ENCODE results near the gene COTL1.

Gene COTL1

GRCh38 chr16:84613408-84614072, 4.3 kb downstream of the COTL1 start:
- DNase-seq: no peak

- DNase-seq: no peak
These were observed 5.2 kb downstream of the COTL1 start for GRCh38 chr16:84612686-84613085.

- no peak for DNase-seq
These were observed 6.8 kb downstream of the COTL1 start for GRCh38 chr16:84611041-84611440.

- DNase-seq: no peak
These were observed 7.5 kb downstream of the COTL1 start for GRCh38 chr16:84610376-84610775.

- no peak for DNase-seq
These were observed 8.2 kb downstream of the COTL1 start for GRCh38 chr16:84609563-84610177.

GRCh38 chr16:84608282-84608681, 9.6 kb downstream of the COTL1 start:
- no peak for DNase-seq

GRCh38 chr16:84607694-84608093, 10.2 kb downstream of the COTL1 start:
- no peak for DNase-seq

- DNase-seq: no peak
These were observed 10.8 kb downstream of the COTL1 start for GRCh38 chr16:84607061-84607460.

- DNase-seq: no peak
These were observed 11.6 kb downstream of the COTL1 start for GRCh38 chr16:84606081-84606875.

GRCh38 chr16:84605339-84605848, 12.5 kb downstream of the COTL1 start:
- no peak for DNase-seq

- no peak for DNase-seq
These were observed 13.3 kb downstream of the COTL1 start for GRCh38 chr16:84604477-84605013.

GRCh38 chr16:84603940-84604339, 13.9 kb downstream of the COTL1 start:
- no peak for DNase-seq

GRCh38 chr16:84603140-84603816, 14.6 kb downstream of the COTL1 start:
- no peak for DNase-seq

- no peak for DNase-seq
These were observed 17.3 kb downstream of the COTL1 start for GRCh38 chr16:84600343-84601229.

GRCh38 chr16:84599521-84600202, 18.2 kb downstream of the COTL1 start:
- no peak for DNase-seq

GRCh38 chr16:84598360-84598759, 19.5 kb downstream of the COTL1 start:
- DNase-seq: no peak

GRCh38 chr16:84597931-84598351, 19.9 kb downstream of the COTL1 start:
- DNase-seq: no peak

- DNase-seq: no peak
These were observed 20.4 kb downstream of the COTL1 start for GRCh38 chr16:84597528-84597896.

- DNase-seq: no peak
These were observed 20.9 kb downstream of the COTL1 start for GRCh38 chr16:84596801-84597527.

GRCh38 chr16:84596161-84596560, 21.7 kb downstream of the COTL1 start:
- DNase-seq: no peak

- DNase-seq: no peak
These were observed 22.8 kb downstream of the COTL1 start for GRCh38 chr16:84595052-84595481.

Data from activated CD4-positive, alpha-beta T cell treated with anti-CD3 and anti-CD28 coated beads for 1 hour (primary cell).